GM04504 (cell line): ENCODE data around the gene LRRK1.

Experiments
- DNase-seq: peaks from one replicate; pipeline ENCODE4 v3.0.0-alpha.2; 2012; ENCODE audit warnings: low read depth

LRRK1 gene, protein sequence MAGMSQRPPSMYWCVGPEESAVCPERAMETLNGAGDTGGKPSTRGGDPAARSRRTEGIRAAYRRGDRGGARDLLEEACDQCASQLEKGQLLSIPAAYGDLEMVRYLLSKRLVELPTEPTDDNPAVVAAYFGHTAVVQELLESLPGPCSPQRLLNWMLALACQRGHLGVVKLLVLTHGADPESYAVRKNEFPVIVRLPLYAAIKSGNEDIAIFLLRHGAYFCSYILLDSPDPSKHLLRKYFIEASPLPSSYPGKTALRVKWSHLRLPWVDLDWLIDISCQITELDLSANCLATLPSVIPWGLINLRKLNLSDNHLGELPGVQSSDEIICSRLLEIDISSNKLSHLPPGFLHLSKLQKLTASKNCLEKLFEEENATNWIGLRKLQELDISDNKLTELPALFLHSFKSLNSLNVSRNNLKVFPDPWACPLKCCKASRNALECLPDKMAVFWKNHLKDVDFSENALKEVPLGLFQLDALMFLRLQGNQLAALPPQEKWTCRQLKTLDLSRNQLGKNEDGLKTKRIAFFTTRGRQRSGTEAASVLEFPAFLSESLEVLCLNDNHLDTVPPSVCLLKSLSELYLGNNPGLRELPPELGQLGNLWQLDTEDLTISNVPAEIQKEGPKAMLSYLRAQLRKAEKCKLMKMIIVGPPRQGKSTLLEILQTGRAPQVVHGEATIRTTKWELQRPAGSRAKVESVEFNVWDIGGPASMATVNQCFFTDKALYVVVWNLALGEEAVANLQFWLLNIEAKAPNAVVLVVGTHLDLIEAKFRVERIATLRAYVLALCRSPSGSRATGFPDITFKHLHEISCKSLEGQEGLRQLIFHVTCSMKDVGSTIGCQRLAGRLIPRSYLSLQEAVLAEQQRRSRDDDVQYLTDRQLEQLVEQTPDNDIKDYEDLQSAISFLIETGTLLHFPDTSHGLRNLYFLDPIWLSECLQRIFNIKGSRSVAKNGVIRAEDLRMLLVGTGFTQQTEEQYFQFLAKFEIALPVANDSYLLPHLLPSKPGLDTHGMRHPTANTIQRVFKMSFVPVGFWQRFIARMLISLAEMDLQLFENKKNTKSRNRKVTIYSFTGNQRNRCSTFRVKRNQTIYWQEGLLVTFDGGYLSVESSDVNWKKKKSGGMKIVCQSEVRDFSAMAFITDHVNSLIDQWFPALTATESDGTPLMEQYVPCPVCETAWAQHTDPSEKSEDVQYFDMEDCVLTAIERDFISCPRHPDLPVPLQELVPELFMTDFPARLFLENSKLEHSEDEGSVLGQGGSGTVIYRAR (N-terminal part only)

GRCh38 chr15:100918690-100919480, at the start of gene LRRK1:
Gene LRRK1 (plus strand): TSS chr15:100919357. CDS start chr15:100924633, 5,276 bp downstream.
- no peak for DNase-seq

DNA sequence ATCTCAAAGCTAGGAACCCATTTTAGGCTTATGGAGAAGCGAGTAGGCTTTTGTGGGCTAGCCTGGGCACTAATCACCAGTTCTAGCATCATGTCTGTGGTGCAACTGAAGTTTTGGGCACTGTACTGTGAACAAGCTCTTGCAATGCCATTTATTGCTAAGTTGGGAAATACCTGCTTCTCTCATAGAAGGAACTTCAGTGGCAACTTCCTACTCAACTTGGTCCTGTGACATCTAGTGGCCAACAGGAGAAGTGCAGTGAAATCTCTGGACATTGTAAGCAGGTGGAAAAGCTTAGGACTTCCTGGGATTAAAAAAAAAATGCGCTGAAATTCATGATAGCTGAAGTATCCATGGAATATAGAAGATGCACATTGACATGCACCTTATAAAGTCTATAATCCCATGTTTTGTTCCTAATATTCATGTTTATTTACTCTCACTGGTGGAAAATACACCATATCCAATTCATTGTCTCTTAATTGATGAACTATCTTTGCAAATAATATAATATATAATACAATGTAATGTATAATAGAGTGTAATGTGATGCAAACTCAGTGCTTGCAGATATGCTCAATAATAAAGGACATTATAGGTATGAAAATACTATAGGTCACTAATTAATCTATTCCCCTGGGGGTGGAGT, 46.0 kb upstream of the LRRK1 start:
- peak; percentile 73 for DNase-seq

GRCh38 chr15:100875495-100875894, 43.7 kb upstream of the LRRK1 start:
- DNase-seq = no peak

DNA sequence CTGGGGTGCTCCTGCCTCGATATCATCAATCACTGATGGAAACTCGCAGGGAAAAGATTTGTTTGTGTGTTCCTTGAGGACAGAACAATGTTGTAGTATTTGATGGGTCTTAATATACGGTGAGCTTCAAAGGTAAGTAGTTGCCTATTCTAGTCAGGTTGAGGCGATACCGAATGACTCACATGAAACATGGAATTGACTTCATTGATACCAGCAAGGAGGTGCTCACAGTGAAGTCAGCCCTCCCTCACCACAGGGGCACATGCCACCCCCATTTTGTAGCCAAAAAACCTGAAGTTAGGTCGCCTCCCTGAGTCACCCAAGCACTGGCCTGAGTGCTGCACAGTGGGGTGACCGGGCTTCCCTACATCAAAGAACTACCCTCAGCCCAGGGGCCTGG, 43.2 kb upstream of the LRRK1 start:
- DNase-seq = no peak

DNA sequence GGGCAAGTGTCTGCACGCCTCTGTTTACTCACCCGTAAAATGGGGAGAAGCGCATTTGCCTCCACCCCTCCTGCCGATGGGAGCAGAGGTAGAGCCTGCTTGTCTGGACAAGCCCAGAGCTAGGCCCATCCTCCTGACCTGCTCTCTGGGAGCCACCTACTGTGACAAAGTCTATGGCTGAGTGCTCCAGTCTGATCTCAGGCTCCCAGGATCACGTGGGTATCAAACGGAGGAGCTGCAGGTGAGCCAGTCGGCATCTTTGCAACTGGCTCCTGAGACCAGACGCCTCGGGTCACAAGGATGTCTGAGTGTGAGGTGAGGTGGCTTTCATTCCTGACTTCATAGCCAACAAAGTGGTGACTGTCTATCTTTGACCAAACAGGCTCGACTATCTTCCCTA, 41.6 kb upstream of the LRRK1 start:
- DNase-seq = no peak

DNA sequence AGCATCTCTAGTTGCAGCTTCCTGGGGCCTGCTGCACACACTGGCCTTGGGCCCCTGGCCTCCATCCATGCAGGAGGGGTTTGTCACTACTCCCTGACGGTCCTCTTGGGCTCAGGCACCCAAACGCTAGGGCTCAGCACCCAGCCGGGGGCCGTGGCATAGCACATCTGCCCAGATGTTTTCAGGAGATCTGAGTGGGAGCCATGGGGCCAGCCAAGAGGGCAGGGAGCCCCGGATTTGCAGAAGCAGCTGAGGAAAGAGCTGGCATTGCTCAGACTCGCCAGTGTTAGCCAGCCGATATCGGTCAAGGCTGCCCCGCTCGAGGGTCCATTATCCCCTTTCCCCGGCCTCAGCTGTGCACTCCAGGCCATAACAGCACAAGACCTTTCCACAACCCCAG, 41.0 kb upstream of the LRRK1 start:
- no peak for DNase-seq

DNA sequence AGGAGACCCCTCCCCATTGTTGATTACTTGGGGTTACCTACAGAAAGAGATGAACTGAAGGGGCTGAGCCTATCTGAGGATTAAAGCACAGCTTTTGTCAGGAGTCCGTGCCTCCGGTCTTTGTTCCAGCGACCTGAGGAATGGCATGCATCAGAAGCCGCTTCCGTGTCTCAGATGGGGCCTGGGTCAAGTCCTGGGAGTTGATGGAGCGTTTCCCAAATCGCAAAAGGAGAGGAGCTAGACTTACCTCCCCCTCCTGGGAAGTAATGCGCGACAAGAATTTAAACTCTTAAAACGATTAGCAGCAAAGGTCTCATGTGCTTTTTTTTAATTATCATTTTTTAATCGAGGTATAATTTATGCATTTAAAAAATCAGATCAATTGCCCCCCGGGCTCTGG, 40.5 kb upstream of the LRRK1 start:
- no peak for DNase-seq

GRCh38 chr15:100879061-100879463, 40.1 kb upstream of the LRRK1 start:
- no peak for DNase-seq

- DNase-seq = peak; percentile 60
Measured at GRCh38 chr15:100879464-100880138, 39.6 kb upstream of the LRRK1 start, which contains the start of gene ALDH1A3. Gene ALDH1A3 (plus strand): TSS chr15:100879831. CDS start chr15:100879908, 77 bp downstream.

- DNase-seq = no peak
Measured at GRCh38 chr15:100880139-100880896, 38.8 kb upstream of the LRRK1 start.

DNA sequence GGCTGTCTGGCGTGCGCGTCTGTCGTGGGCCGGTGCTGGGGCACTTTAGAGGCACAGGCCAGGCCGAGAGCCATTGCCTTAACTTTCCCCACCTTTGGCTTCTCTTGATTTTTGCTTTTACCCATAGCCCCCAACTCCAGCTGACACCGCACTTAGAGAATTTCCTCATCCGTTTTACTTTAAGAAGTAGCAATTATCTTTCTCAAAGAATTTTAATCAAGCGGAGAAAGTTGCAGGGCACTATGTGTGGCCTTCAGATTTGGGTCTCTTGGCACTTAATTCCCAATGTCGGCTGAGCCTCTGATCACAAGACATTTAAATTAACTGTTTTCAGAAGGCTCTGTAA, 38.3 kb upstream of the LRRK1 start:
- DNase-seq = no peak

DNA sequence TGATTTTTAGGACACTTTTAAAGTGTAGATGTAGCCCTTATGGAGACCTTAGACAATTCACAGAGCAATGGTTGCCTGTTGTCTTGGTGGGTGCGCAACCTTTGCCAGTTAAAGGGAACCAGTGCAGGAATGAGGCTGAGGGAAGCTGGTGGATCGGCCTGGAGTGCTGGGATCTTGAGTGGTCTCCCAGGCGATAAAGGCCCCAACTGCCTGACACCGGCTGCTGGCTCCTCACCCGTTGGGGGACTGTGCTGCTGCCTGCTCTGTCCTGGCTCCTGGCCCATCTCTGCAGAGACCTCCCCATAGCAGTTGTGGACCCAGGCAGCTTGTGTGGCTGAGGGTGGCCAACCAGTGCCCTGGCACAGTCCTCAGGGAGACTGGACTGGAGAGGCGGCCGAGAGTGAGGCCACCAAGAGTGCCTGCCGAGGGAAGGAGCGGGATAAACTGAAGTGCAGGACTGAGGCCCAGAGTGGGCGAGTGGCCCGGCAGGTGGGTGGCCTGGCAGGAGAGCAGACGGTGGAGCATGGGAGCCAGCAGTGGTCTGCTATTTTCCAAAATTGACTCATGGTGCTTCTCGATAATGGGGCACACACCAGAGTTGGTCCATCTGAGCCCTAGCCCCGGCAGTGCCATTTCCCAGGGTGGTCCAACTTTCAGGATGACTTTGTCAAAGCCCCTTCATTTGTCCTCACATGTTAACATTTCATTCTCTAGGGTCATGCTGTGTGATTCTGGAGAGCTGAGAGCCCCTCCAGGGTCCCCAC, 37.4 kb upstream of the LRRK1 start:
- DNase-seq = no peak

DNA sequence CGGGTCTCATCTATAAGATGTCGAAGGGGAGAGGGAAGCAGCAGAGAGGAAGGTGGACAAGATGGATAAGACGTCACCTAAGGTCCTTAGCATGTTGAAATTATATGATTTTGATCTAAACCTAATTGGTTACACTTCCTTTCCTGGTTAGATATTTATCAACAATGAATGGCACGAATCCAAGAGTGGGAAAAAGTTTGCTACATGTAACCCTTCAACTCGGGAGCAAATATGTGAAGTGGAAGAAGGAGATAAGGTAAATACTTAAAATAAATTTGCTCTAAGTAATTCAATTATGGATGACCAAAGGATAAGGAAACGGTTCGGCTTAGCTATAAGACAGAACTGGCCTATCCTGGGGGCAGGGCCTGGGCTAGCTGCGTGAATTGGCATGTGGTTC, 34.0 kb upstream of the LRRK1 start:
- no peak for DNase-seq

DNA sequence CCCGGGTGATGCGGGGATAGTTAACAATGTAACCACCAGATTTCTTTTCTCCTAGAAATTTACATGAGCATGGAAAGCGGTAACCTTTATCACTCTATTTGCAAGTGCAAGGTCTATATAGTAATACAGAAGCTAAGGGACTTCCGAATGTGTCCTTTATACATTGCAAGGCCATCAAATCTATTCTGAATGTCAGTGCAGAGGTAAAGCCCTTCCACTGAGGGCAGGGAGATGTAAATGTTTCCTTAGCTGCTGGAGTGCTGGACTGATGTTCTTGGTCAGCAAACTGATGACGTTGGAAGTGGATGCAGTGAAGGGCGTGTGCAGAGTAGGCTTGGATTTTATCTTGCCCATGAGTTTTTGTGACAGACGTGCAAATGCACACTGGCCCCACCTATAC, 33.3 kb upstream of the LRRK1 start:
- no peak for DNase-seq

DNA sequence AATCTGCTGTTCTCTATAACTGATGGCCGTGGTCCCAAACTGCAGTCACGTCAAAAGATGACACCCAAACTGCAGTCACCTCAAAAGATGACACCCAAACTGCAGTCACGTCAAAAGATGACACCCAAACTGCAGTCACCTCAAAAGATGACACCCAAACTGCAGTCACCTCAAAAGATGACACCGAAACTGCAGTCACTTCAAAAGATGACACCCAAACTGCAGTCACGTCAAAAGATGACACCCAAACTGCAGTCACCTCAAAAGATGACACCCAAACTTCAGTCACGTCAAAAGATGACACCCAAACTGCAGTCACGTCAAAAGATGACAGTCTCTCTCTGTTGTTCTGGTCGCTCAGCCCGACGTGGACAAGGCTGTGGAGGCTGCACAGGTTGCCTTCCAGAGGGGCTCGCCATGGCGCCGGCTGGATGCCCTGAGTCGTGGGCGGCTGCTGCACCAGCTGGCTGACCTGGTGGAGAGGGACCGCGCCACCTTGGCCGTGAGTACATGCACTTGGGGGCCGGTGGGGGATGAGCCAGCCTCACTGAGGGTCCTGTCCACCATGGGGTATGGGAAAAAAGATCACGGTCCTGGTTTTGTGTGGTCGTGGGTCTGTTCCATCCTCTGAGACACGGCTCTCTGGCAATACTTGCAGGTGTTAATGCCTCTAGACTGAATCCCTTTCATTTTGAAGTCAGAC, 31.8 kb upstream of the LRRK1 start:
- DNase-seq = no peak

DNA sequence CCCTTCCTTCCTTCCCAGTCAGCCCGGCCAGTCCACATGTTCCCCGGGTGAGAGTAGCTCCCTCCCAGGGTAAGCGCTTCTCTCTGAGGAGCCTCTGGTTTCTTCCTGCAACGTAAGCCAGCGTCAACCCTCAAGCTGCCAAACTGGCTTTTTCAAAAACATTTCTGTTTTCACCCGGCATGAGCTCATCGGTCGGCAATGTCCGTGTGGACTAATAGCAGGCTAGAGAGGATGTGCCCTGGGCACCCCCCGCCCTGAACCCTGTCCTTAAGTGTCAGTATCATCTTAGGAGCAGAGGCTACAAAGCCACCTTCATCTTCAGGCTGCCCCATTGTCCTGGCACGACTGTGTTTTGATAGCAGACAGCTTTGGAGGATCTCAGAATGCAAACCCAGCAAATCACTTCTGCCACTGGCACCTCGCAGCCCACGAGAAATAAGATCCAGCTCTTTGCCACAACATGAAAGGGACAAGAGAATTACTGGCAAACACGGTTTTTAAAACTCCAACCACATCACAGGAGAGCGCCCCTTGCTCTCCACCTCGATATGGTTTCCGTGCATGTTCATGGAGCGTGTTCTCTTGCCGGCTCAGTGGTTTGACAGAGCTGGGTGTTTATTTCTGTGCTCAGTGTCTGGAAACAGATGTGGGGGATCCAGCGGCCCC, 29.6 kb upstream of the LRRK1 start:
- DNase-seq = peak; percentile 76

- no peak for DNase-seq
Measured at GRCh38 chr15:100890051-100890720, 29.0 kb upstream of the LRRK1 start.
